Sigmoid colon (tissue), 7 donors: ENCODE results near the gene KCNQ1OT1. TPM values are rescaled to one million over a fixed set of nuclear protein-coding genes. Genes with fewer than 3 reads are reported as not detected.

ENCODE experiments used
- DNase-seq: peaks from one replicate; pipeline ENCODE4 v3.0.0-alpha.2; 2019
- H3K27ac ChIP-seq, 4 donors: fragments of 200-600 bp; sonication (generic); one replicate each; pipeline ENCODE4 v1.5.1; 2016 to 2019; ENCODE audit warnings: mild to moderate bottlenecking in 1 of 4
- H3K27me3 ChIP-seq, 3 donors: fragments of 200-600 bp; sonication (generic); one replicate each; pipeline ENCODE4 v1.5.1; 2019; ENCODE audit warnings: mild to moderate bottlenecking in 1 of 3
- H3K36me3 ChIP-seq, 4 donors: fragments of 200-600 bp; sonication (generic); one replicate each; pipeline ENCODE4 v1.5.1; 2016 to 2019
- H3K4me1 ChIP-seq, 4 donors: fragments of 200-600 bp; sonication (generic); one replicate each; pipeline ENCODE4 v1.5.1; 2017 to 2019
- H3K4me3 ChIP-seq, 4 donors: fragments of 200-600 bp; sonication (generic); one replicate each; pipeline ENCODE4 v1.5.1; 2017 to 2019; ENCODE audit warnings: mild to moderate bottlenecking in 2 of 4, moderate library complexity in 1 of 4
- H3K9me3 ChIP-seq, 4 donors: fragments of 200-600 bp in 3 of 4; sonication (generic) in 3 of 4; one replicate each; pipeline versions ENCODE4 v1.5.1 to v1.6.1; 2013 to 2019
- CTCF ChIP-seq, 4 experiments: fragments of 450-650 bp in 3 of 4; fragments of 200-600 bp in 1 of 4; IDR thresholded peaks; one replicate each; pipeline ENCODE4 v1.5.1; 2016 to 2019; ENCODE audit warnings: antibody characterized with exemption in 4 of 4, mild to moderate bottlenecking in 3 of 4, moderate library complexity in 2 of 4
- EP300 ChIP-seq, 4 donors: sonication (generic); formaldehyde crosslinking; IDR thresholded peaks; one replicate each; pipeline ENCODE4 v1.6.1; 2017; ENCODE audit warnings: antibody characterized with exemption in 4 of 4
- POLR2A ChIP-seq, 2 donors: fragments of 450-650 bp; IDR thresholded peaks; one replicate each; pipeline ENCODE4 v1.6.1; 2016; ENCODE audit warnings: antibody characterized with exemption in 2 of 2, mild to moderate bottlenecking in 2 of 2, moderate library complexity in 2 of 2
- POLR2AphosphoS5 ChIP-seq, 4 donors: sonication (generic); formaldehyde crosslinking; IDR thresholded peaks; one replicate each; pipeline ENCODE4 v1.6.1; 2017; ENCODE audit warnings: antibody characterized with exemption in 4 of 4
- WGBS, 2 donors: extraction: QIAGEN DNeasy Blood & Tissue Kit; methylation state at CpG; one replicate each; pipeline ENCODE4 v1.1.7; 2013; 5-methylcytosine and 5-hydroxymethylcytosine counted together
- intact Hi-C: fragments of 100-400 bp; cut with DNase I; formaldehyde crosslinking; loops from one replicate; pipeline ENCODE4 v1.15.1; 2023
- polyA plus RNA-seq, 3 donors: library from polyadenylated mRNA; stranded (reverse); fragments of 200-250 nt; gene quantifications; one replicate each; pipeline ENCODE4 v1.2.3, GENCODE V29; 2013
- total RNA-seq, 4 donors: library from RNA; depleted of rRNA; stranded (reverse); fragments of >200 nt; gene quantifications; one replicate each; pipeline ENCODE4 v1.1.0, GENCODE V29; 2016
- donor health status: healthy with polysubstance abuse.
- donor health status: Bipolar disorder and iron deficiency.
- donor health status: healthy.

The KCNQ1OT1 gene
- total and polyA plus RNA-seq, 7 donors: under 0.01 to 3.6 (median 0.99) TPM

DNA sequence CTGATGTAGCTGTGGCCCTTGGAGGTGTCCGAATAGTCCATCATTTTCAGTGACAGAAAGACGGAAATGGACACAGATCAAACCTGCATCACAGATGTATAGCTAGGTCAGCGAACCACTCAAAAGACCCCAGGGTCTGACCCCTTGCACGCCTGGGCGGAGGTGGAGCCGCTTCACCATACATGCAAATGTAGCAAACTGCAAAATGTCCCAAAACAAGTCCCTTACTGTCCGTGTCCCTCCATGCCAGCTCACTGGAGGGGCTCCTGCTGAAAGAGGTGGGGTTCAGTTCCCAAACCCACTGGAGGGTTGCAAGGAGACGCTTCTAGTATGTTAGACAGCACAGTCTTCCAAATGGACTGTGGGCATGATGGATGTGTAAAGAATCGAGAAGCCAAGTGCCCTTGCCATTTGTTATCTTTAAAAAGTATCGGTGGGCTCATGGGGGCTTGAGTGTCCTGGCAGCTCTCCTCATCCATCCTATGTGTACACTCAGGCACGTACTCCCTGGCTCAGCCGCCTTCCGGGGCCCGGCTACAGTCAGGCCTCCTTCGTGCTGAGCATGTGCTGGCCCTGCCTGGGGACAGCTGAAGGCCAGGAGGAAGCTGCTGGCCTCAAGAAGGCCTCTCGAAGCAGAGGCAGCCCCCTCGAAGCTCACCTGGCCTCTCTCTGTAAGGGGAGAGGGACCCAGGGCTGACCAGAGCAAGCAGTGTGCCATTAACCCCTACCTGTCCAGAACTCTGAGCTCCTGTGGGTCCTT lies 20.2 kb upstream of the KCNQ1OT1 start:
- H3K27me3 ChIP-seq: no peaks in the 10 kb centered on the region
- H3K27ac ChIP-seq: no peak overlapping the region
- H3K4me3 ChIP-seq: no peak overlapping the region
- no peaks in the 10 kb centered on the region for H3K36me3 ChIP-seq
- H3K4me1 ChIP-seq: no peaks in the 10 kb centered on the region
- TF ChIP-seq POLR2A (IDR thresholded peaks at IDR 0.05): no peak
- TF ChIP-seq EP300 (IDR thresholded peaks at IDR 0.05): no peak
- no peak for TF ChIP-seq POLR2AphosphoS5 (IDR thresholded peaks at IDR 0.05)
- no peak for TF ChIP-seq CTCF (IDR thresholded peaks at IDR 0.05)
- DNase-seq: no peak
- WGBS, 2 donors: 83 to 88% methylated on average over 17 of the region's 17 CpGs
- H3K9me3 ChIP-seq: no peaks in the 10 kb centered on the region
- intact Hi-C loops: no loop called here

DNA sequence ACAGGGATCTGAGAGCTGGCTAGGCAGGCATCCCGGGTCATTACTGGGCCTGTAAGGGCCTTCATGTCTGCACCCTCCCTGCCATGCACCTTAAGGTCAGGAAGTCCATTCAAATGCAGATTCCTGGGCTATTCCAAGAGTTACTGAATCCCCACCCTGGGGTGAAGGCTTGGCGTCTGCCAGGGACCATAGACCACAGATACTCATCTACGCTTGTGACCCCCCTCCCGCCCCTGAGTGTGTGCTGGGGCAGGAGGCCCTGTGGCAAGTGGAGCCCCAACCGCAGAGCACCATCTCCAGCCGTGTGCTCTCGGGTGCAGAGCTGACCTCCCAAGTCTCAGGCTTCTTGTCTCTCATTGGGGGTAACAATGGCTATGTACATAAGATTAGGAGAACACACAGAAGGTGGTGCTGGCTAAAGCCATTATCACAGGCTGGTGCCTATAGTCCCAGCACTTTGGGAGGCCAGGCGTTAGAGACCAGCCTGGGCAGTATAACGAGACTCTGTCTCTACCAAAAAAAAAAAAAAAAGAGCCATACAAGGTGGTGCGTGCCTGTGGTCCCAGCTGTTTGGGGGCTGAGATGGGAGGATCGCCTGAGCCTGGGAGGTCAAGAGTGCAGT lies 19.1 kb upstream of the KCNQ1OT1 start:
- DNase-seq: no peak
- 93 to 95% methylated on average over 11 of the region's 11 CpGs for WGBS, 2 donors
- Histone ChIP-seq H3K4me3 (no peak overlapping the region), H3K9me3 (no peaks in the 10 kb centered on the region), H3K27me3 (no peaks in the 10 kb centered on the region), H3K27ac (no peak overlapping the region), H3K36me3 (no peaks in the 10 kb centered on the region), H3K4me1 (peaks cover 0 to 7% (median 0%) of the 10 kb centered on the region in 4 donors)
- intact Hi-C loops: no loop called here
- TF ChIP-seq CTCF (IDR thresholded peaks at IDR 0.05) (no peak), EP300 (IDR thresholded peaks at IDR 0.05) (no peak)

DNA sequence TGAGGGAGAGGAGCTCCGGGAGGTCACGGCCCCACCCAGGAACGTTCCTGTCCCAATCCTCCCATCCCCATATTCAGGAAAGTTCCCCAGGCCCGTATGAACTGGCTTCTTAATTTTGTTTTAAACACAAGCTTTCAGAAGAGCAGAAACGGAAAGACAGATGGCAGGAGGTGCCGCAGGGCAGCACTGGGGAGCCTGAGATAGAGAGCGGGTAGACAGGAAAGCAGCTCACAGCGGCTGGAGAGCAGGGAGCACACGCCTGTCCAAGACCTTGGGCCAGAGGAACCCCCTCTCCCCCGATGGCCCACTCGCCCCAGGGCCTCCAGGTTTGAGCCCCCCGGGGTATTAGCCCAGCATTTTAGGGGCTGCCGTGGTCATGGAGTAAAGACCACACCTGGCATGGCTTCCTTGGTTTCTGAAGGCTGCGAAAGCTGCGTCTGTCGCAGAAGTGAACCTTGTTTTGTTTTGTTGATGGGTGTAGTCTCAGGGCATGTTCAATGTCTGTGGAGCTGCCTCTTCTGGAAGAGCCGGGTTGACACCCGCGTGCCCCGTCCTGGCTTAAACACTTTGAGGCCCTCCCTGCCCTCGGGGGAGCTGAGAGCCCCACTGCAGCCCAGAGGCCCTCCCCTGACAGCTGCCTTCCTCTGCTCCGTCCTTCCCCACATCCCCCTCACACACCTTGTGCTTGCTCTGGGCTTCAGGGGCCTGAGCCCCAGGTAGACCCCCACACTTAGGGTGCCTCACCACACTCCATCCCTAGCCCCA lies 17.9 kb upstream of the KCNQ1OT1 start:
- no peak for TF ChIP-seq CTCF (IDR thresholded peaks at IDR 0.05)
- TF ChIP-seq POLR2AphosphoS5 (IDR thresholded peaks at IDR 0.05): no peak
- TF ChIP-seq POLR2A (IDR thresholded peaks at IDR 0.05): no peak
- no peak for TF ChIP-seq EP300 (IDR thresholded peaks at IDR 0.05)
- H3K9me3 ChIP-seq: no peaks in the 10 kb centered on the region
- peaks cover 0 to 12% (median 0%) of the 10 kb centered on the region in 4 donors for H3K4me1 ChIP-seq
- no peak for DNase-seq
- no peak overlapping the region for H3K27ac ChIP-seq
- 88 to 89% methylated on average over 22 of the region's 22 CpGs for WGBS, 2 donors
- intact Hi-C loops: no loop called here
- no peak overlapping the region for H3K4me3 ChIP-seq
- no peaks in the 10 kb centered on the region for H3K36me3 ChIP-seq
- no peaks in the 10 kb centered on the region for H3K27me3 ChIP-seq

DNA sequence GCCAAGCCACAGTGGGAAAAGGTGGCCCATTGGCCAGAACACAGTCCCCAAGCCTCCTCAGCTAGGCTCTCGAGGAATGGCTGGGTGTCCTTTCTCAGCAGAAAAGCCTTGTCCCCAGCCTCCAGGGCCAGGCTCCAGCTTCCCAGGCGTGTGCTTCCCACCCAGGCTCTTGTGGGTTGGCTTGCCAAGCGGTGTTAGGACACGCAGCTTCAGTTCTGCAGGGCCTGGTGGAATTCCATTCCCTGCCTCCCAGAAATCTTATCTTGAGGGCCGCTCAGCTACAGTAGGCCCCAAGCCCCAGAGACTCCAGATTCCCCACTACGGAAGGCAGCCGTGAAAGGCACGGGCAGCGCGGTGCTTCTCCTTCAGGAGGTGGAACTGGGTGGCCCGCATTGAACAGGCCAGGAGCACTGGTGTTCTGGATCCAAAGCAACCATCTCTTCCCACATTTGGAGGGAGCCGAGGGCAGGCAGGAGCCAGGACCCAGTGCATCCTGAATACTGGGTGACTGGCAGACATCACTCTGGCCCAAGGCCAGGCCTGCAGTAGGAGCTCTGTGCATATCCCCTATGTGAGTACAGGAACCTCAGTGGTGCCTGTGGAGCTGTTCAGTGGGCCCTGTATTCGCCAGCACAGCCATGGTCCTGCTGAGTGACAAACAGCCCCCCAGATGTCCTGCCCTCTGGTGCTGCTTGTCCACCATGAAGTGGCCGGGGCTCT lies 16.7 kb upstream of the KCNQ1OT1 start:
- H3K36me3 ChIP-seq: no peaks in the 10 kb centered on the region
- DNase-seq: no peak
- H3K9me3 ChIP-seq: no peaks in the 10 kb centered on the region
- peaks cover 0 to 18% (median 0%) of the 10 kb centered on the region in 4 donors for H3K4me1 ChIP-seq
- H3K4me3 ChIP-seq: no peak overlapping the region
- TF ChIP-seq CTCF (IDR thresholded peaks at IDR 0.05) (no peak), POLR2AphosphoS5 (IDR thresholded peaks at IDR 0.05) (no peak), POLR2A (IDR thresholded peaks at IDR 0.05) (no peak)
- intact Hi-C loops: no loop called here
- H3K27ac ChIP-seq: no peak overlapping the region
- WGBS, 2 donors: 91 to 96% methylated on average over 14 of the region's 14 CpGs
- H3K27me3 ChIP-seq: no peaks in the 10 kb centered on the region
